UCSD-AML1 (cell line): ENCODE results near the gene BTBD9.

ENCODE experiments used
- DNase-seq: peaks from one replicate; lab custom pipeline; 2025; ENCODE audit not compliant: unreplicated experiment; lab: John Stamatoyannopoulos, UW

Gene BTBD9

GRCh38 chr6:38168126-38168525 lies 471.6 kb downstream of the BTBD9 start:
- DNase-seq, result no peak

DNA sequence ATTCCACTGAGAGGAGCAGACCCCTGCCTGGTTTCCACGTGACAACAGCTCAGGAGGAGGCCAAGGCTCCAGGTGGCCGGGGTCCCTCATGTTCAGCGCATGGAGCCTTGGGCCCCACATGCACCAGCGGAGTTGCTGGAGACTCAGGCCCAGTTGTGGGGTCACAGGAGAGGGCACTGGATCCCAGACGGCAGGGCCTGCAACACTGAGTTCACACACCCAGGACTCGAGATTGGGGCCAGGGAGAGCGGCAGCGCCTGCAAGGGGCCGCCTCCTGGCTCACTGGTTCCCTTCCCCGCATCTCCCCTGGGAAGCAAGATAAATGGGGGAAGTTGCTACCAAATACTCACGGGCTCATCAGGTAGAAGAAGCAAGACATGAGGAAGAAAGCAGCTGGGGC lies 472.1 kb downstream of the BTBD9 start:
- no peak for DNase-seq

DNA sequence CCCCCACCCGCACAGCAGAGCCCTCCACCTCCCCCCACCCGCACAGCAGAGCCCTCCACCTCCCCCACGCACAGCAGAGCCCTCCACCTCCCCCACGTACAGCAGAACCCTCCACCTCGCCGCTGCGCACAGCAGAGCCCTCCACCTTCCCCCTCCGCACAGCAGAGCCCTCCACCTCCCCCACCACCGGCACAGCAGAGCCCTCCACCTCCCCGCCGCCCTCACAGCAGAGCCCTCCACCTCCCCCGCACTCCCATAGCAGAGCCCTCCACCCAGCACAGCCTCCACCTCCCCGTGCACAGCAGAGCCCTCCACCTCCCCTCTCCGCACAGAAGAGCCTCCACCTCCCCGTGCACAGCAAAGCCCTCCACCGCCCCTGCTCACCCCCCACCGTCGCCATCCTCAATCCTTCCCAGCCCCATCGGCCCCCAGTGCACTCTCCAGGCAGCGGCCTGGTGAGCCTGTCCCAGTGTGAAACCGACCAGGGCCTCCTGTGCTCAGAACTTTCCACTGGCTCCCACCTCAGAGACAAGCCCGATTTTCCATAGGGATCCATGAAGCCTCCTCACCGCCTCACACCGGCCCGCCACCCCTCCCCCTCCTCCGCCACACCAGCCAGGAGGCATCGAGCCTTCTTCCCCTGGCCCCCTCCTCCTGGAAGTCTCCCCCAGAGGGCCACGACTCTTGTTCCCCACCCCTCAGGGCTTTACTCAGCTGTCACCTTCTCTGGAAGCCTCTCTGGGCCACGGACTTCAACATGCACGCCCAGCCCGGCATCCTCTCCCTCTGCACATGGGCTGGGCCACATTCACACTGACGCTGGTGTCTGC lies 473.1 kb downstream of the BTBD9 start:
- no peak for DNase-seq

DNA sequence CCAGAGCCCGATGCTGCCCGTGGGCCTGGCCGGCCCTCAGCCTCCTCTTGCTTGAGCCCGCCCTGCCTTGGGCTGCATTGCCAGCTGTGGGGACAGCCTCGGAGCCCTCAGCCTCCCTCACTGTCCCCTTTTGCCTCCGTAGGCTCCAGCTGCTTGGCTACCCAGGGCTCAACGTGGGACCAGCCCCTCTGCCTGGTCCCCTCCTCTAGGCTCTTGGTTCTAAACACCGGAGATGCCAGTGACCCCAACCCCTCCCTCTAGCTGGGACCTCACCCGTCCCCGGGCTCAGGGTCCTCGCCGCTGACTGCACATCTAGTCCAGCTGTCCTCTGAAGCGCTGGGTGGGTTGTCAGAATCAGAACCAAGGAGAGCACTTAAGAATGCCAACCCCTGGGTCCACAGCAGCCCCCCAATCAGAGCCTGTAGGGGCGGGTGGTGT lies 475.0 kb downstream of the BTBD9 start:
- no peak for DNase-seq

DNA sequence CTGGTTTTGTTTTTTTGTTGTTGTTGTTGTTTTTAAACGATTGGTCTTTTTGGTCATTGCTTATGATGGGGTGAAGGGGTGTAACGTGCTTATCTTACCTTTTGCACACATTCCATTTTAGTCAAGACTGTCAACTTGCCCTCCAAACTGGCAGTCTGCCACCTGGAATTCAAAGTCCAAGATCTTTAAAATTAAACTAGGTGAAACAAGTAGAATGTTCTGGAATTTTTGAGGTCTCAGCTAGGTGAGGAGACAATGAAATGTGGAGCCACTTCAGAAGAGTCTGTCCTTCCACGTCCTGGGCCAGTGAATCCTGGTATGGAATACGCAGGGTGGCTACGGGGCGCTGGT lies 475.6 kb downstream of the BTBD9 start:
- no peak for DNase-seq

- no peak for DNase-seq
Measured at GRCh38 chr6:38163186-38164130, 476.3 kb downstream of the BTBD9 start.

GRCh38 chr6:38162493-38163185 lies 477.1 kb downstream of the BTBD9 start:
- DNase-seq, result no peak

DNA sequence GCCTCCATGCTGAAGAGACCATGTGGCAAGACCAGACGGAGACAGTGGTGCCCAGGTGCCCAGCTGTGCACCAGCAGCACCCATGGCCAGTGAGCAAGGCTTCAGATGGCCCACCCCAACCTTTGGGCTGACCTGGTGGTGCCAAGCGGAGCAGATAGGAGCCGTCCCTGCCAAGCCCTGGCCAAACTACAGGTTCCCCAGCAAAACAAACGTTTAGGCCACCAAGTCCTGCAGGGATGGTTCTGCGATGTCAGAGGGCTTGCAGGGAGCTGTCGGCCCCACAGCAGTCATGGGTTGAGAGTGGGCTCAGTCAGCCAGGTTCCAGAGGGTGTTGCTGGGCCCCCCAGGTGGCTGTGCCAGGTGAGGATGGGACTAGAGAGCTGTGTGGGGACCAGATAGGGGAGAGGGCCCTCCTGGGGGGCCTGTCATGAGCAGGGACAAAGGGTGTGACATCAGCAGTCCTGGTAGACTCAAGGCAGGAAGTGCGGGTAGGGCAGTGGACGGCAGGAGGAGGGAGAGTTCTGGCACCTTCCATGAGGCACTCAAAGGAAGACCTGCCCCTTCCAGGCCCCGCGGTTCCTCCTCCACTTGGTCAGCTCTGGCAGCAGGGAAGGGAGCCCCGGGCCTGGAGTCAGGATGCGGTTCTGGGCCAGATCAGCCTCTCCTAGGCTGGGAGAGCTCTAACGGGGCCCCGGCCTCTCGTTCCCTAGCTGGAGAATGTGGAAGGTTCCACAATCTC lies 477.8 kb downstream of the BTBD9 start:
- no peak for DNase-seq

- DNase-seq, result no peak
Measured at GRCh38 chr6:38161331-38161730, 478.4 kb downstream of the BTBD9 start.

GRCh38 chr6:38160831-38161230 lies 478.9 kb downstream of the BTBD9 start:
- DNase-seq, result no peak

- no peak for DNase-seq
Measured at GRCh38 chr6:38159596-38159995, 480.1 kb downstream of the BTBD9 start.

- DNase-seq, result no peak
Measured at GRCh38 chr6:38158762-38159350, 480.9 kb downstream of the BTBD9 start.

DNA sequence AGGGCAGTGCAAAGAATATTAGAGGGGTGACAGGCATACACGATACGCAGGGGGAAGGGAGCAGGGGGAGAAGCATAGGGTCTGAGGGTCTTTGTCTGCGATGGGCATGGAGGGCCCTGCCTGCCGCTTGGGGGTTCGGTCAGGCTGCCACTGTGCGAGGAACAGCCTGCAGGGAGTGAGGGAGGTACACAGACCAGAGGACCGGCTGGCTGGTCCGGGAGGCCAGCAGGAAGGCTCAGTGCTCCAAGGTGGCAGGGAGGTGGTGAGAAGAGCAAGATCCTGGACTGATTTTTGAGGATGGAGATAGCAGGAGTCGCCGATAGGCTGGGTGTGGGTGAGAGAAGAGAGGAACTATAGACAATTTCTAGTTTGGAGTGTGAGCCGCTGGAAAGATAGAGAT lies 481.8 kb downstream of the BTBD9 start:
- DNase-seq, result no peak

- no peak for DNase-seq
Measured at GRCh38 chr6:38156818-38157565, 482.7 kb downstream of the BTBD9 start.

DNA sequence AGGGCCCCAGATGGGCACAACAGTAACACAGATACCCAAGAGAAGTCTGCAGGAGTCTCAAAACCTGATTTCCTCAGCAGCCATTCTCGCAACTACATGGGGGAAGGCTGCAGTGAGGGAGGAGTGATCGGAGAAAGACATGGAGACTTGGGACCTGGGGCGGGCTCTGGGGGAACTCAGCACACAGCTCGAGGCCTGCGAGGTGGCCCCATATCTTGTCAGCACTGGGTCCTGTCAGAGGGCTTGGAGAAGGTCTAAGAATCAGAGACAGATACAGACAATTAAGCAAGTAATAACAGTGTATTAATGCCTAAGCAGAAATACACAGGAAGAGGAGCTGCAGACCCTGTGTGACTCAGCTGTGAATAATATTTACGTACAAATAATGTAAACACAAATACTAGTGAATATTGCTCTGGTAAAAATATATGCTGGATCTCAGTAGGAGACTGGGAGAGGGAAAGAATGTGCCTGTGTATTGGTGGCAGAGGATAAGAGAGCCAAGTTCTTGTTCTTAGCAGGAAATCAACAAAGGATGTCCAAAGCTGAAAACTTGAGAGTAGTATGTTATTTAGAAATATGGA lies 484.0 kb downstream of the BTBD9 start:
- DNase-seq, result no peak

DNA sequence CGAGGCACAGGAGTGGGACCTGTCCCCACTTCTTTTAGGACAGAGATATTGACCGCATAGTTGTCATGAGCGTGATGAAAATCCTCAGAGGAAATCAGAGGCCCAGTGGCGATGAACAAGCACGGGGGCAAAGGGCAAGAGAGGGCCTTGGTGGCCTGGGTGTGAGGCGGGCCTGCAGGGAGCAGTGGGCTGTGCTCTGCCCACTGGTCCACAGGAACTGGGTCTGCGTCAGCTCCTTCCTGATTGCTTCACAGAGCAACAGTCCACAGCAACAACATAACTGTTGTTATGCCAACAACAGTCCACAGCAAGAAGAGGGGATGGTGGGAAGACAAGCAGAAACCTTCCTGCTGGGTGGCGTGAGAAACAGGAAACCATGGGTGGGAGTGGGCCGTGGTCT lies 484.6 kb downstream of the BTBD9 start:
- no peak for DNase-seq

- DNase-seq, result no peak
Measured at GRCh38 chr6:38154731-38155130, 485.0 kb downstream of the BTBD9 start.

DNA sequence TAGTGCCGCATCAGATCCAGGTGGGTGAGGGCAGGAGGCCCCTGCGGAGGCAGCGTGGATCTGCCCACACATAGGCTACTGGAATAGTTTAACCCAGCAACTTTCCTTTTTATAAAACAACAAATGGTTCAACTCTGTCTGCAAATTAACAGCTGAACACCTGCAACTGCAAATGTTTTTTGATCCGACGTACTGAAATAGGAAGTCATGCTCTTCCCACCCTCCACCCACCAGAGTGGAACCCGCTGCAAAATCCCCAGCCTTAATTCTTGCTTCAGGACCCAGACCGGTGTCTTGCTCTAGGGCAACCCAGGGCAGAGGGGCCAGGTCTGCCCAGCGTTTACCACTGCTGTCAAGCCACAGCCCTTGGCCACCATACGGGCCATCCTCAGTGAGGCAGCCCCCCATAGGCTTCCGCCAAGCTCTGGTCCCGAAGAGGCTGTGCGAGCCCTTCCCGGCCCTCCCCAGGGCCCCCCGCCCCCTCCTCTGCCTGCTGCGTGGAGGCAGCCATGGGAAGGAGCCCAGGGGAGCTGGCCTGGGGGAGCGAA lies 485.9 kb downstream of the BTBD9 start:
- DNase-seq, result no peak
